Measurements from ENCODE around the gene ZNF639. TPM values are rescaled to one million over a fixed set of nuclear protein-coding genes. Genes with fewer than 3 reads are reported as not detected.

Gene ZNF639
- total RNA-seq, 1 donor from 2014 or later: 28.9 TPM

- Histone ChIP-seq H3K36me3 (peaks cover 87% of the 10 kb centered on the region), H3K27me3 (no peaks in the 10 kb centered on the region), H3K4me1 (no peaks in the 10 kb centered on the region), H3K9me3 (no peaks in the 10 kb centered on the region), H3K4me3 (no peak overlapping the region), H3K27ac (no peak overlapping the region)
- TF ChIP-seq CTCF (IDR thresholded peaks at IDR 0.05): no peak
- intact Hi-C loops (cut with DNase I): no loop called here
- no peak for DNase-seq
- ATAC-seq: no peak
Observed at GRCh38 chr3:179332240-179332639, 9.4 kb downstream of the ZNF639 start.

- ATAC-seq (no peak), DNase-seq (no peak)
- H3K36me3 ChIP-seq: peaks cover 86% of the 10 kb centered on the region
- no peak overlapping the region for H3K4me3 ChIP-seq
- no peak for TF ChIP-seq CTCF (IDR thresholded peaks at IDR 0.05)
- intact Hi-C loops (cut with DNase I): no loop called here
- H3K4me1 ChIP-seq: no peaks in the 10 kb centered on the region
- no peaks in the 10 kb centered on the region for H3K27me3 ChIP-seq
- no peak overlapping the region for H3K27ac ChIP-seq
- no peaks in the 10 kb centered on the region for H3K9me3 ChIP-seq
Observed at GRCh38 chr3:179333084-179333483, 10.3 kb downstream of the ZNF639 start.

GRCh38 chr3:179336345-179336929, 13.6 kb downstream of the ZNF639 start:
- ATAC-seq (no peak), DNase-seq (no peak)
- no peak overlapping the region for H3K4me3 ChIP-seq
- no peaks in the 10 kb centered on the region for H3K4me1 ChIP-seq
- no peaks in the 10 kb centered on the region for H3K9me3 ChIP-seq
- intact Hi-C loops (cut with DNase I): no loop called here
- H3K36me3 ChIP-seq: peaks cover 53% of the 10 kb centered on the region
- H3K27me3 ChIP-seq: no peaks in the 10 kb centered on the region
- no peak for TF ChIP-seq CTCF (IDR thresholded peaks at IDR 0.05)
- no peak overlapping the region for H3K27ac ChIP-seq

- ATAC-seq: peak; percentile 99
- H3K9me3 ChIP-seq: no peaks in the 10 kb centered on the region
- H3K4me3 ChIP-seq: peak within 1 kb of the TSS; percentile 73
- peaks cover 6% of the 10 kb centered on the region for H3K4me1 ChIP-seq
- H3K27me3 ChIP-seq: no peaks in the 10 kb centered on the region
- peaks cover 23% of the 10 kb centered on the region for H3K36me3 ChIP-seq
- TF ChIP-seq CTCF (IDR thresholded peaks at IDR 0.05): no peak
- peak within 1 kb of the TSS; percentile 86 for H3K27ac ChIP-seq
- intact Hi-C loops (cut with DNase I): no loop called here
- DNase-seq: peak; percentile 95
Observed at GRCh38 chr3:179347345-179348194, 24.7 kb downstream of the ZNF639 start, which contains the start of gene MFN1. Gene MFN1 (plus strand): TSS chr3:179347709. CDS start chr3:179348852, 1,143 bp downstream.

- DNase-seq: no peak
Observed at GRCh38 chr3:179348325-179349013, 25.6 kb downstream of the ZNF639 start.

More at GRCh38 chr3:179348325-179349013, 25.6 kb downstream of the ZNF639 start:
- no peak for TF ChIP-seq CTCF (IDR thresholded peaks at IDR 0.05)
- intact Hi-C loops (cut with DNase I): no loop called here
- Histone ChIP-seq H3K4me1 (peaks cover 6% of the 10 kb centered on the region), H3K4me3 (peak overlapping the region; percentile 73), H3K9me3 (no peaks in the 10 kb centered on the region), H3K27ac (peak overlapping the region; percentile 86), H3K36me3 (peaks cover 31% of the 10 kb centered on the region), H3K27me3 (no peaks in the 10 kb centered on the region)
- peak; percentile 55 for ATAC-seq
